ENCODE measurements around the gene AARS1.
"Not testable (repeated sequence)": the region's sequence is repeated elsewhere in the genome, so short reads cannot be mapped to it uniquely, and the experiment has no call there.

DNA sequence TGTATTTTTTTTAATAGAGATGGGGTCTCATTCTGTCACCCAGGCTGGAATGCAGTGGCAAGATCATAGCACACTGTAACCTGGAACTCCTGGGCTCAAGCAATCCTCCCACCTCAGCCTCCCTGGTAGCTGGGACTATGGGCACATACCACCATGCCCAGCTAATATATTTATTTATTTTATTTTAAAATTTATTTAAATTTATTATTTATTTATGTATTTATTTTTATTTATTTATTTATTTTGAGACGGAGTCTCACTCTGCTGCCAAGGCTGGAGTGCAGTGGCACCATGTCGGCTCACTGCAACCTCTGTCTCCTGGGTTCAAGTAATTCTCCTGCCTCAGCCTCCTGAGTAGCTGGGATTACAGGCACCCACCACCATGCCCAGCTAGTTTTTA is 18.4 kb upstream of the AARS1 start:
- TF ChIP-seq, protein P1, sequence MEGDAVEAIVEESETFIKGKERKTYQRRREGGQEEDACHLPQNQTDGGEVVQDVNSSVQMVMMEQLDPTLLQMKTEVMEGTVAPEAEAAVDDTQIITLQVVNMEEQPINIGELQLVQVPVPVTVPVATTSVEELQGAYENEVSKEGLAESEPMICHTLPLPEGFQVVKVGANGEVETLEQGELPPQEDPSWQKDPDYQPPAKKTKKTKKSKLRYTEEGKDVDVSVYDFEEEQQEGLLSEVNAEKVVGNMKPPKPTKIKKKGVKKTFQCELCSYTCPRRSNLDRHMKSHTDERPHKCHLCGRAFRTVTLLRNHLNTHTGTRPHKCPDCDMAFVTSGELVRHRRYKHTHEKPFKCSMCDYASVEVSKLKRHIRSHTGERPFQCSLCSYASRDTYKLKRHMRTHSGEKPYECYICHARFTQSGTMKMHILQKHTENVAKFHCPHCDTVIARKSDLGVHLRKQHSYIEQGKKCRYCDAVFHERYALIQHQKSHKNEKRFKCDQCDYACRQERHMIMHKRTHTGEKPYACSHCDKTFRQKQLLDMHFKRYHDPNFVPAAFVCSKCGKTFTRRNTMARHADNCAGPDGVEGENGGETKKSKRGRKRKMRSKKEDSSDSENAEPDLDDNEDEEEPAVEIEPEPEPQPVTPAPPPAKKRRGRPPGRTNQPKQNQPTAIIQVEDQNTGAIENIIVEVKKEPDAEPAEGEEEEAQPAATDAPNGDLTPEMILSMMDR (IDR thresholded peaks at IDR 0.05; ENCODE audit: insufficient read depth, low read length) = not testable (repeated sequence)
- not testable (repeated sequence) for TF ChIP-seq POLR2AphosphoS5, GABPA (IDR thresholded peaks at IDR 0.05; ENCODE audit: low read depth)
- TF ChIP-seq, protein P2, sequence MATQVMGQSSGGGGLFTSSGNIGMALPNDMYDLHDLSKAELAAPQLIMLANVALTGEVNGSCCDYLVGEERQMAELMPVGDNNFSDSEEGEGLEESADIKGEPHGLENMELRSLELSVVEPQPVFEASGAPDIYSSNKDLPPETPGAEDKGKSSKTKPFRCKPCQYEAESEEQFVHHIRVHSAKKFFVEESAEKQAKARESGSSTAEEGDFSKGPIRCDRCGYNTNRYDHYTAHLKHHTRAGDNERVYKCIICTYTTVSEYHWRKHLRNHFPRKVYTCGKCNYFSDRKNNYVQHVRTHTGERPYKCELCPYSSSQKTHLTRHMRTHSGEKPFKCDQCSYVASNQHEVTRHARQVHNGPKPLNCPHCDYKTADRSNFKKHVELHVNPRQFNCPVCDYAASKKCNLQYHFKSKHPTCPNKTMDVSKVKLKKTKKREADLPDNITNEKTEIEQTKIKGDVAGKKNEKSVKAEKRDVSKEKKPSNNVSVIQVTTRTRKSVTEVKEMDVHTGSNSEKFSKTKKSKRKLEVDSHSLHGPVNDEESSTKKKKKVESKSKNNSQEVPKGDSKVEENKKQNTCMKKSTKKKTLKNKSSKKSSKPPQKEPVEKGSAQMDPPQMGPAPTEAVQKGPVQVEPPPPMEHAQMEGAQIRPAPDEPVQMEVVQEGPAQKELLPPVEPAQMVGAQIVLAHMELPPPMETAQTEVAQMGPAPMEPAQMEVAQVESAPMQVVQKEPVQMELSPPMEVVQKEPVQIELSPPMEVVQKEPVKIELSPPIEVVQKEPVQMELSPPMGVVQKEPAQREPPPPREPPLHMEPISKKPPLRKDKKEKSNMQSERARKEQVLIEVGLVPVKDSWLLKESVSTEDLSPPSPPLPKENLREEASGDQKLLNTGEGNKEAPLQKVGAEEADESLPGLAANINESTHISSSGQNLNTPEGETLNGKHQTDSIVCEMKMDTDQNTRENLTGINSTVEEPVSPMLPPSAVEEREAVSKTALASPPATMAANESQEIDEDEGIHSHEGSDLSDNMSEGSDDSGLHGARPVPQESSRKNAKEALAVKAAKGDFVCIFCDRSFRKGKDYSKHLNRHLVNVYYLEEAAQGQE (IDR thresholded peaks at IDR 0.05; ENCODE audit: insufficient replicate concordance, low read depth) = not testable (repeated sequence)
